Keratinocyte (primary cell): Measurements from ENCODE around the gene SF3A2. TPM values are rescaled to one million over a fixed set of nuclear protein-coding genes. Genes with fewer than 3 reads are reported as not detected.

Experiments used
- DNase-seq: peaks from one replicate; pipeline ENCODE4 v3.0.0-alpha.2; 2011; ENCODE audit warnings: low read depth, missing footprints, low spot score
- FAIRE-seq: peaks from 2 replicates; lab custom pipeline; 2011; peaks lifted over from hg19 to GRCh38; lab: Jason Lieb, UNC
- H2AFZ ChIP-seq: 2 replicates; pipeline ENCODE4 v1.6.0; 2012; ENCODE audit warnings: low read length, control low read depth, inconsistent platforms; ENCODE audit not compliant: control insufficient read depth
- H3K27ac ChIP-seq: 2 replicates; pipeline ENCODE4 v1.5.1; 2011; ENCODE audit warnings: low read length; ENCODE audit not compliant: control insufficient read depth, insufficient read depth
- H3K27me3 ChIP-seq: 3 replicates; pipeline ENCODE4 v1.6.0; 2011; ENCODE audit warnings: low read length; ENCODE audit not compliant: control insufficient read depth, insufficient read depth; ENCODE audit errors: extremely low read depth
- H3K36me3 ChIP-seq, 2 experiments: 2 replicates in 1 of 2; 3 replicates in 1 of 2; pipeline ENCODE4 v1.5.1; 2011; ENCODE audit warnings: low read length in 2 of 2, mild to moderate bottlenecking in 1 of 2; ENCODE audit not compliant: control insufficient read depth in 2 of 2, insufficient read depth in 2 of 2; ENCODE audit errors: extremely low read depth in 1 of 2
- H3K4me1 ChIP-seq: 3 replicates; pipeline ENCODE4 v1.5.1; 2011; ENCODE audit warnings: low read length; ENCODE audit not compliant: control insufficient read depth, insufficient read depth; ENCODE audit errors: extremely low read depth
- H3K4me2 ChIP-seq: 3 replicates; pipeline ENCODE4 v1.6.0; 2011; ENCODE audit warnings: low read depth, low read length; ENCODE audit not compliant: control insufficient read depth, insufficient read depth; ENCODE audit errors: extremely low read depth
- H3K4me3 ChIP-seq, 3 experiments: fragments of 200-600 bp in 1 of 3; sonication (generic) in 1 of 3; 2 replicates in 2 of 3; 3 replicates in 1 of 3; pipeline ENCODE4 v1.5.1; 2011 to 2016; ENCODE audit warnings: low read length in 3 of 3, mild to moderate bottlenecking in 3 of 3, control low read depth in 2 of 3, inconsistent platforms in 1 of 3, low read depth in 1 of 3, mixed read lengths in 1 of 3, mixed run types in 1 of 3, moderate library complexity in 1 of 3; ENCODE audit not compliant: control insufficient read depth in 2 of 3, insufficient read depth in 2 of 3; ENCODE audit errors: extremely low read depth in 1 of 3
- H3K79me2 ChIP-seq: 2 replicates; pipeline ENCODE4 v1.6.0; 2012; ENCODE audit warnings: low read length; ENCODE audit not compliant: control insufficient read depth, insufficient read depth
- H3K9ac ChIP-seq: 3 replicates; pipeline ENCODE4 v1.6.0; 2011; ENCODE audit warnings: low read length; ENCODE audit not compliant: control insufficient read depth, insufficient read depth; ENCODE audit errors: extremely low read depth
- H3K9me1 ChIP-seq: 3 replicates; pipeline ENCODE4 v1.6.0; 2011; ENCODE audit warnings: low read length; ENCODE audit not compliant: control insufficient read depth, insufficient read depth; ENCODE audit errors: extremely low read depth
- H3K9me3 ChIP-seq: 2 replicates; pipeline ENCODE4 v1.5.1; 2012; ENCODE audit warnings: low read depth, low read length; ENCODE audit not compliant: control insufficient read depth
- H4K20me1 ChIP-seq: 3 replicates; pipeline ENCODE4 v1.6.0; 2011; ENCODE audit warnings: low read length; ENCODE audit not compliant: control insufficient read depth, insufficient read depth; ENCODE audit errors: extremely low read depth
- EZH2 ChIP-seq: IDR thresholded peaks from one replicate; pipeline ENCODE4 v1.6.1; 2012; ENCODE audit warnings: inconsistent platforms, mild to moderate bottlenecking, low read length, moderate library complexity
- dilution Hi-C: fragments of 300-500 bp; cut with MboI; formaldehyde crosslinking; loops from one replicate; pipeline ENCODE4 v1.7.0; 2020; ENCODE audit warnings: low sequenced_read_pairs; ENCODE audit not compliant: extremely low pct_ligation_motif_present
- polyA plus RNA-seq, 5 experiments: library from polyadenylated mRNA; depleted of rRNA in 3 of 5; stranded (reverse) in 3 of 5; stranded (forward) in 1 of 5; unstranded in 1 of 5; fragments of >200 nt; gene quantifications; 1 replicate in 1 of 5; 2 replicates in 3 of 5; 3 replicates in 1 of 5; pipeline versions ENCODE4 v1.2.1 to v1.2.3, GENCODE V29; 2011 to 2012; ENCODE audit warnings: missing spikeins in 2 of 5, low read depth in 1 of 5, low replicate concordance in 1 of 5
- TF ChIP-seq, protein P1 (sequence below), 3 experiments: IDR thresholded peaks in 1 of 3; conservative IDR thresholded peaks in 1 of 3; optimal IDR thresholded peaks in 1 of 3; 2 replicates in 2 of 3; 3 replicates in 1 of 3; pipeline versions ENCODE3 to v1.5.1; 2011; ENCODE audit warnings: low read length in 3 of 3, mild to moderate bottlenecking in 3 of 3, moderate library complexity in 2 of 3, control low read depth in 1 of 3, inconsistent platforms in 1 of 3; ENCODE audit not compliant: insufficient read depth in 2 of 3; ENCODE audit errors: extremely low read depth in 1 of 3

Gene SF3A2
- polyA plus RNA-seq, 1 donor (not counting 4 experiments of a cell fraction or from before 2014, with no cell fraction given): 4.7 TPM

DNA sequence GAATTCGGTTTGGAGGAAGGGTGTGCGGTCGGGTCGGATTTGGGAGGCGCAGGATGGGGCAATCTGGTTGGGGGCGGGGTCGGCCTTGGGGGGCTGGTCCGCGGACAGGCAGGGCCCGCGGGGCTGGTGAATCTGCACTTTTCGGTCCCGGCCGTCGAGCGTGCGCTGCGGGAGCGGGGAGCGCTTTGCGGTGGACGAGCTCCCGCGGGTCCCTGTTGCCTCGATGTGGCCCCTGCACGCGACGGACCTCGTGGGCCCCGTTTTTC is 33.5 kb downstream of the SF3A2 start:
- DNase-seq: no peak
- H3K36me3 ChIP-seq: peaks cover 11 to 16% of the 10 kb centered on the region in 2 experiments
- H3K79me2 ChIP-seq: peaks cover 44% of the 10 kb centered on the region
- no peaks in the 10 kb centered on the region for H3K9me3 ChIP-seq
- FAIRE-seq: no peak
- H3K27ac ChIP-seq: peak overlapping the region; percentile 79
- TF ChIP-seq, protein P1, sequence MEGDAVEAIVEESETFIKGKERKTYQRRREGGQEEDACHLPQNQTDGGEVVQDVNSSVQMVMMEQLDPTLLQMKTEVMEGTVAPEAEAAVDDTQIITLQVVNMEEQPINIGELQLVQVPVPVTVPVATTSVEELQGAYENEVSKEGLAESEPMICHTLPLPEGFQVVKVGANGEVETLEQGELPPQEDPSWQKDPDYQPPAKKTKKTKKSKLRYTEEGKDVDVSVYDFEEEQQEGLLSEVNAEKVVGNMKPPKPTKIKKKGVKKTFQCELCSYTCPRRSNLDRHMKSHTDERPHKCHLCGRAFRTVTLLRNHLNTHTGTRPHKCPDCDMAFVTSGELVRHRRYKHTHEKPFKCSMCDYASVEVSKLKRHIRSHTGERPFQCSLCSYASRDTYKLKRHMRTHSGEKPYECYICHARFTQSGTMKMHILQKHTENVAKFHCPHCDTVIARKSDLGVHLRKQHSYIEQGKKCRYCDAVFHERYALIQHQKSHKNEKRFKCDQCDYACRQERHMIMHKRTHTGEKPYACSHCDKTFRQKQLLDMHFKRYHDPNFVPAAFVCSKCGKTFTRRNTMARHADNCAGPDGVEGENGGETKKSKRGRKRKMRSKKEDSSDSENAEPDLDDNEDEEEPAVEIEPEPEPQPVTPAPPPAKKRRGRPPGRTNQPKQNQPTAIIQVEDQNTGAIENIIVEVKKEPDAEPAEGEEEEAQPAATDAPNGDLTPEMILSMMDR (optimal IDR thresholded peaks at IDR 0.05 in 1 of 3, IDR thresholded peaks at IDR 0.05 in 1 of 3, conservative IDR thresholded peaks at IDR 0.05 in 1 of 3; ENCODE audit: extremely low read depth in 1 of 3, insufficient read depth in 2 of 3, low read length in 3 of 3): no peak
- TF ChIP-seq EZH2: no peak
- peak overlapping the region; percentile 89 to 99 (median 93) for H3K4me3 ChIP-seq
- no peaks in the 10 kb centered on the region for H3K27me3 ChIP-seq
- peaks cover 18% of the 10 kb centered on the region for H3K4me1 ChIP-seq
- H3K4me2 ChIP-seq: peak overlapping the region; percentile 22
- H3K9ac ChIP-seq: peak overlapping the region; percentile 93
- dilution Hi-C loops: no loop called here
- no peak overlapping the region for H2AFZ ChIP-seq
- H3K9me1 ChIP-seq: no peaks in the 10 kb centered on the region
- peaks cover 33% of the 10 kb centered on the region for H4K20me1 ChIP-seq

DNA sequence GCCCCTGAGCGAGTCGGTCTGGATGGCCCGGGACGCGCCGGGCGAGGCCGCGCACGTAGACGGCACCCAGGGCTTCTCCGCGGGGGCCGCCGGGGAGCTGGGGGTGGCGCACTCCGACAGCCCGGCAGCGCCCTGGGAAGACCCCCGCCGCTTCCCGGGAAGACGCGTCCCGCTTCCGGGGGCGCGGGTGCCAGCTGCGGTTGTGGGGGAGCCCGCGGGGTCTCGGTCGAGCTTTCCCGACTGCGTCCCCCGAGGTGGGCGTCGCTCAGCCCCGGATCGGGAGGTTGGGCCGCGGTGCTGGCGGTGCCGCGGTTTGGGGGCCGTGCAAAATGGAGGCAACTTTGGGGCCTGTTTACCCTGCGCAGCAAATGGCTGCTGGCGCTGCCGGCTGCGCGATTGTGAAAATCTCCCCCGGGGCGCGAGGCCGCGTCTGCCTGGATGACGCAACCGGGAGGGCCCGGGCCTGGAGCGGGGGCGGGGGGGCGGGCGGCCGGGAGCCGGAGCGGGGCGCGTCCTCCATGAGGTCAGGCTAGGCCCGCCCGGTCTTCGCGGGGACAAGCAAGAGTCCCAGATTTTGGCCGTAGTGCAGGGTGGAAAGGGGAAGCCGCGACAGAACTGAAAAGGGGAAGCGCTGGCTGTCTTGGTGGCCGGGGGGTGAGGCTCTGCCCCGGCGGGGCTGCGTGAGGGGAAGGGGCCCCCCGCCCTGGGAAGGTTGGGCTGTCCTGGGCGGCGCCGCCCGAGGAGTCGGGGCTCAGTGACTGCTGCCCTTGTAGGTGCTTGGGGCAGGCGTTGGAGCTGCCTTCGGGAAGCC is 34.0 kb downstream of the SF3A2 start:
- TF ChIP-seq, protein P1 (optimal IDR thresholded peaks at IDR 0.05 in 1 of 3, IDR thresholded peaks at IDR 0.05 in 1 of 3, conservative IDR thresholded peaks at IDR 0.05 in 1 of 3; ENCODE audit: extremely low read depth in 1 of 3, insufficient read depth in 2 of 3, low read length in 3 of 3): no peak
- TF ChIP-seq EZH2: no peak
- Histone ChIP-seq H3K4me3 (peak overlapping the region; percentile 89 to 99 (median 93)), H3K36me3 (peaks cover 11 to 16% of the 10 kb centered on the region in 2 experiments), H3K79me2 (peaks cover 44% of the 10 kb centered on the region), H2AFZ (no peak overlapping the region), H3K4me1 (peaks cover 18% of the 10 kb centered on the region), H3K9me1 (no peaks in the 10 kb centered on the region), H3K4me2 (peak overlapping the region; percentile 92), H4K20me1 (peaks cover 33% of the 10 kb centered on the region), H3K9me3 (no peaks in the 10 kb centered on the region), H3K27me3 (no peaks in the 10 kb centered on the region), H3K9ac (peak overlapping the region; percentile 93), H3K27ac (peak overlapping the region; percentile 79)
- dilution Hi-C loops: no loop called here
- FAIRE-seq (no peak), DNase-seq (no peak)
